Spleen (tissue), 11 donors: ENCODE measurements around the gene PROCA1. TPM values are rescaled to one million over a fixed set of nuclear protein-coding genes. Genes with fewer than 3 reads are reported as not detected.
"Not testable (repeated sequence)": the region's sequence is repeated elsewhere in the genome, so short reads cannot be mapped to it uniquely, and the experiment has no call there.

Experiments used
- DNase-seq: peaks from one replicate; pipeline ENCODE4 v3.0.0-alpha.2; 2020
- H3K27ac ChIP-seq, 8 donors: fragments of 200-600 bp; sonication (generic) in 7 of 8; 1 replicate in 4 of 8; 2 replicates in 4 of 8; pipeline versions ENCODE4 v1.5.0 to v1.8.0; 2016 to 2021; ENCODE audit warnings: inconsistent platforms in 4 of 8, mild to moderate bottlenecking in 4 of 8, moderate library complexity in 1 of 8
- H3K27me3 ChIP-seq, 7 donors: fragments of 200-600 bp; sonication (generic) in 6 of 7; replicated peaks in 1 of 7; 1 replicate in 4 of 7; 2 replicates in 3 of 7; pipeline versions ENCODE4 v1.5.0 to v1.8.0; 2016 to 2021; ENCODE audit warnings: inconsistent platforms in 3 of 7, mild to moderate bottlenecking in 1 of 7
- H3K36me3 ChIP-seq, 6 donors: fragments of 200-600 bp; sonication (generic) in 5 of 6; 1 replicate in 4 of 6; 2 replicates in 2 of 6; pipeline versions ENCODE4 v1.5.0 to v1.8.0; 2016 to 2021; ENCODE audit warnings: inconsistent platforms in 2 of 6
- H3K4me1 ChIP-seq, 6 donors: fragments of 200-600 bp; sonication (generic) in 5 of 6; 1 replicate in 3 of 6; 2 replicates in 3 of 6; pipeline versions ENCODE4 v1.5.0 to v1.8.0; 2016 to 2021; ENCODE audit warnings: inconsistent platforms in 3 of 6
- H3K4me3 ChIP-seq, 8 donors: fragments of 200-600 bp; sonication (generic) in 7 of 8; 1 replicate in 4 of 8; 2 replicates in 4 of 8; pipeline versions ENCODE4 v1.5.0 to v1.8.0; 2016 to 2021; ENCODE audit warnings: inconsistent platforms in 4 of 8, mild to moderate bottlenecking in 4 of 8, moderate library complexity in 2 of 8
- H3K9me3 ChIP-seq, 8 donors: fragments of 200-600 bp; sonication (generic) in 7 of 8; 1 replicate in 4 of 8; 2 replicates in 4 of 8; pipeline versions ENCODE4 v1.5.0 to v1.8.0; 2016 to 2021; ENCODE audit warnings: inconsistent platforms in 4 of 8
- POLR2A ChIP-seq, 3 donors: fragments of 450-650 bp; IDR thresholded peaks; one replicate each; pipeline ENCODE4 v1.5.1; 2017; ENCODE audit warnings: antibody characterized with exemption in 3 of 3, mild to moderate bottlenecking in 1 of 3
- POLR2AphosphoS5 ChIP-seq, 3 donors: sonication (generic); formaldehyde crosslinking; IDR thresholded peaks; one replicate each; pipeline ENCODE4 v1.5.1; 2017; ENCODE audit warnings: antibody characterized with exemption in 3 of 3
- WGBS, 5 donors: extraction: QIAGEN DNeasy Blood & Tissue Kit in 3 of 5; methylation state at CpG; one replicate each; pipeline versions ENCODE4 v1.1.5 to v1.1.7; 2013 to 2018; 5-methylcytosine and 5-hydroxymethylcytosine counted together
- intact Hi-C: fragments of 100-400 bp; cut with DNase I; formaldehyde crosslinking; loops from one replicate; pipeline ENCODE4 v1.15.0; 2023; ENCODE audit warnings: low total_unique reads
- polyA plus RNA-seq, 3 donors: library from polyadenylated mRNA; stranded (reverse); fragments of 200-250 nt; gene quantifications; one replicate each; pipeline ENCODE4 v1.2.1, GENCODE V29; 2013
- total RNA-seq, 7 donors: library from RNA; depleted of rRNA in 3 of 7; stranded (reverse); fragments of >200 nt in 3 of 7; fragmentation: NEBNext Ultra II Directional in 4 of 7; extraction: Animal tissue kit (Norgen Biotek cat#: 25700) in 4 of 7; gene quantifications; one replicate each; pipeline versions ENCODE4 v1.1.0 to v1.2.1, GENCODE V29; 2016 to 2021
- TF ChIP-seq, protein P1 (sequence below), 11 experiments: fragments of 200-600 bp in 7 of 11; fragments of 450-650 bp in 4 of 11; sonication (generic) in 4 of 11; IDR thresholded peaks in 8 of 11; conservative IDR thresholded peaks in 3 of 11; 1 replicate in 7 of 11; 2 replicates in 4 of 11; pipeline versions ENCODE4 v1.4.0 to v1.8.0; 2016 to 2021; ENCODE audit warnings: antibody characterized with exemption in 11 of 11, inconsistent platforms in 4 of 11, mild to moderate bottlenecking in 1 of 11
- donor health status: healthy with polysubstance abuse.
- donor health status: DM: no; HTN: no; CAD: no; lungs with moderate emphysema.
- donor health status: DM: no; HTN: no; CAD: no.
- donor health status: Bipolar disorder and iron deficiency.
- donor health status: healthy.
- donor health status: DM: no; HTN: no; CAD: no.
- donor health status: DM: yes; HTN: yes; CAD: no.

Gene PROCA1
- total and polyA plus RNA-seq, 10 donors = 4.3 to 14.5 (median 7.1) TPM

GRCh38 chr17:28723159-28723835 is 11.6 kb upstream of the PROCA1 start:
- no peak overlapping the region for H3K27ac ChIP-seq

DNA sequence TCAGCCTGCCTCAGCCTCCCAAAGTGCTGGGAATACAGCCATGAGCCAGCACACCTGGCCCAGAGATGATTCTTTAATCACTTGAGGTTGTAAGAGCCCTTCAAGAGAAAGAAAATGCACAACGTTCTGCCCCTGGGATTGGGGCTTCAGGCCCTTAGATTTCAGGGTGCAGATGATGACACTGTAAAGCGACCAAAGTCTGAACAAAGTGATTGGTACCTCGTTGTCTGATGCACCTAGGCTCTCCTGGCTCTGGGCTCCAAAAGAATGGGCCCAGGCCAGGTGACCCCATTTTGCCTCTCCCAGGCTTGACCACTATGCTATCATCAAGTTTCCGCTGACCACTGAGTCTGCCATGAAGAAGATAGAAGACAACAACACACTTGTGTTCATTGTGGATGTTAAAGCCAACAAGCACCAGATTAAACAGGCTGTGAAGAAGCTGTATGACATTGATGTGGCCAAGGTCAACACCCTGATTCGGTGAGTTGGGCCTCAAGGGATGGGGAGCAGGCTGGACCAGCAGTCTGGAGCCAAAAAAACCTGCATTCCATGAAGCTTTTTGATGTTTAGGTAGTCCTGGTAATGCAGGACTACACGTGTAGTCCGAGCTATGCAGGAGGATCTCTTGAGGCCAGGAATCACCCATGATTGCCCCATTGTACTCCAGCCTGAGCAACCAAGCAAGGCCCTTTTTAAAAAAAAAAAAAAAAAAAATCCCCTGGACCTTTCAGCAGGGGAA is 10.9 kb upstream of the PROCA1 start:
- no peaks in the 10 kb centered on the region for H3K9me3 ChIP-seq
- intact Hi-C loops = no loop called here
- H3K36me3 ChIP-seq = peaks cover 0 to 46% (median 37%) of the 10 kb centered on the region in 6 donors
- TF ChIP-seq POLR2AphosphoS5 (IDR thresholded peaks at IDR 0.05) = no peak
- no peak for TF ChIP-seq POLR2A (IDR thresholded peaks at IDR 0.05)
- TF ChIP-seq, protein P1, sequence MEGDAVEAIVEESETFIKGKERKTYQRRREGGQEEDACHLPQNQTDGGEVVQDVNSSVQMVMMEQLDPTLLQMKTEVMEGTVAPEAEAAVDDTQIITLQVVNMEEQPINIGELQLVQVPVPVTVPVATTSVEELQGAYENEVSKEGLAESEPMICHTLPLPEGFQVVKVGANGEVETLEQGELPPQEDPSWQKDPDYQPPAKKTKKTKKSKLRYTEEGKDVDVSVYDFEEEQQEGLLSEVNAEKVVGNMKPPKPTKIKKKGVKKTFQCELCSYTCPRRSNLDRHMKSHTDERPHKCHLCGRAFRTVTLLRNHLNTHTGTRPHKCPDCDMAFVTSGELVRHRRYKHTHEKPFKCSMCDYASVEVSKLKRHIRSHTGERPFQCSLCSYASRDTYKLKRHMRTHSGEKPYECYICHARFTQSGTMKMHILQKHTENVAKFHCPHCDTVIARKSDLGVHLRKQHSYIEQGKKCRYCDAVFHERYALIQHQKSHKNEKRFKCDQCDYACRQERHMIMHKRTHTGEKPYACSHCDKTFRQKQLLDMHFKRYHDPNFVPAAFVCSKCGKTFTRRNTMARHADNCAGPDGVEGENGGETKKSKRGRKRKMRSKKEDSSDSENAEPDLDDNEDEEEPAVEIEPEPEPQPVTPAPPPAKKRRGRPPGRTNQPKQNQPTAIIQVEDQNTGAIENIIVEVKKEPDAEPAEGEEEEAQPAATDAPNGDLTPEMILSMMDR (IDR thresholded peaks at IDR 0.05 in 8 of 11, conservative IDR thresholded peaks at IDR 0.05 in 3 of 11) = no peak
- H3K4me3 ChIP-seq = peak overlapping the region in 3 of 8 donors; percentile 15 to 99 (median 79)
- 72 to 79% (median 76%) methylated on average over 7 of the region's 7 CpGs for WGBS, 5 donors
- H3K27ac ChIP-seq = peak overlapping the region in 3 of 8 donors; percentile 56 to 92 (median 90)
- H3K4me1 ChIP-seq = peaks cover 52 to 94% (median 87%) of the 10 kb centered on the region in 6 donors
- peaks cover 0 to 5% (median 1%) of the 10 kb centered on the region in 7 donors for H3K27me3 ChIP-seq
- no peak for DNase-seq

More at GRCh38 chr17:28723159-28723835, 11.6 kb upstream of the PROCA1 start:
- TF ChIP-seq POLR2AphosphoS5 (IDR thresholded peaks at IDR 0.05) = no peak
- no peak for TF ChIP-seq POLR2A (IDR thresholded peaks at IDR 0.05)
- TF ChIP-seq, protein P1 (IDR thresholded peaks at IDR 0.05 in 8 of 11, conservative IDR thresholded peaks at IDR 0.05 in 3 of 11) = no peak
- Histone ChIP-seq H3K27me3 (no peaks in the 10 kb centered on the region), H3K4me3 (no peak overlapping the region), H3K36me3 (peaks cover 0 to 46% (median 37%) of the 10 kb centered on the region in 6 donors), H3K4me1 (peaks cover 49 to 94% (median 86%) of the 10 kb centered on the region in 6 donors), H3K9me3 (no peaks in the 10 kb centered on the region)
- intact Hi-C loops = no loop called here
- 70 to 85% (median 76%) methylated on average over 6 of the region's 6 CpGs for WGBS, 5 donors
- no peak for DNase-seq

GRCh38 chr17:28720997-28721329 is 9.3 kb upstream of the PROCA1 start:
- H3K4me3 ChIP-seq = peak overlapping the region; percentile 72 to 99 (median 91)
- peaks cover 0 to 18% (median 11%) of the 10 kb centered on the region in 7 donors for H3K27me3 ChIP-seq
- peaks cover 50 to 95% (median 86%) of the 10 kb centered on the region in 6 donors for H3K4me1 ChIP-seq
- peak overlapping the region in 5 of 8 donors; percentile 86 to 92 (median 90) for H3K27ac ChIP-seq
- peaks cover 0 to 46% (median 37%) of the 10 kb centered on the region in 6 donors for H3K36me3 ChIP-seq
- intact Hi-C loops, H3K9me3 ChIP-seq, DNase-seq: not testable (repeated sequence)
- 32 to 44% (median 34%) methylated on average over 19 of the region's 19 CpGs for WGBS, 5 donors

DNA sequence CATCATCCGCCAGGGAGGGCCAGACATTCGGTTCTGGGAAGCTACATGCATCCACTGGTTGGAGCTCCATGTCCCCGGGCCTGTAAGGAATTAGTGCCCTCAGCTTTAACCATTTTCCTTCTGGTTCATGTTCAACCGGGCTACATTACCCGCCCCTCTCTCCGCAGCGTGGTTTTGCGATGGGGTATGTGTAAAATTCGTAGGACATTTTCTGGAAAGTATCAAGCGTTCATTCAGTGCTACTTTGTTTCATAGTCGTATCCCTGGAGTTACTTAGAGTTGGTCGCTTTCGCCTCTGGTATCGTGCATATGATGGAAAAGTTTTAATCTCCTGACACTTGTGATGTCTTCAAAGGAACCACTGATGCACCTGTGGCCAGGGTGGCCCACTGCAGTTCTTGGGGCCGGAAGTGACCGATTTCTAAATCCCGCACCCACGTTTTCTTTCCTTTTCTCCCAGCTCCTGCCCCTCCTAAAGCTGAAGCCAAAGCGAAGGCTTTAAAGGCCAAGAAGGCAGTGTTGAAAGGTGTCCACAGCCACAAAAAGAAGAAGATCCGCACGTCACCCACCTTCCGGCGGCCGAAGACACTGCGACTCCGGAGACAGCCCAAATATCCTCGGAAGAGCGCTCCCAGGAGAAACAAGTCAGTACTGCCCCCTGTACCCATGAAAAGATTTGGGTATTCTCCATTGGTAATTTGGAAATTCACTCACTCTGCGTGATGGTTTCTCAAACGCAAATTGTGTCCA is 8.7 kb upstream of the PROCA1 start:
- DNase-seq = no peak
- 1 to 3% (median 2%) methylated on average over 25 to 30 of the region's 30 CpGs for WGBS, 5 donors
- TF ChIP-seq, protein P1 (IDR thresholded peaks at IDR 0.05 in 8 of 11, conservative IDR thresholded peaks at IDR 0.05 in 3 of 11) = peak in 1 of 11 experiments; percentile 18
- TF ChIP-seq POLR2A (IDR thresholded peaks at IDR 0.05) = no peak
- peak overlapping the region; percentile 62 to 92 (median 89) for H3K27ac ChIP-seq
- H3K9me3 ChIP-seq = no peaks in the 10 kb centered on the region
- H3K4me1 ChIP-seq = peaks cover 45 to 92% (median 82%) of the 10 kb centered on the region in 6 donors
- intact Hi-C loops = no loop called here
- peaks cover 0 to 46% (median 37%) of the 10 kb centered on the region in 6 donors for H3K36me3 ChIP-seq
- peak overlapping the region; percentile 72 to 99 (median 91) for H3K4me3 ChIP-seq
- peaks cover 0 to 18% (median 11%) of the 10 kb centered on the region in 7 donors for H3K27me3 ChIP-seq
